GM10266 (cell line): ENCODE measurements around the gene MAN2A2.

ENCODE experiments used
- DNase-seq: peaks from one replicate; pipeline ENCODE4 v3.0.0; 2012; ENCODE audit errors: extremely low spot score
- TF ChIP-seq, protein P1 (sequence below): IDR thresholded peaks from 2 replicates; pipeline ENCODE4 v1.5.1; 2012; ENCODE audit warnings: mild to moderate bottlenecking, low read depth; ENCODE audit not compliant: control insufficient read depth, insufficient read depth; ENCODE audit errors: missing control alignments

Gene MAN2A2

GRCh38 chr15:90902840-90903732 lies at the start of gene MAN2A2:
Gene MAN2A2 (plus strand): TSS chr15:90903302. CDS start chr15:90904208, 906 bp downstream.
- TF ChIP-seq, protein P1, sequence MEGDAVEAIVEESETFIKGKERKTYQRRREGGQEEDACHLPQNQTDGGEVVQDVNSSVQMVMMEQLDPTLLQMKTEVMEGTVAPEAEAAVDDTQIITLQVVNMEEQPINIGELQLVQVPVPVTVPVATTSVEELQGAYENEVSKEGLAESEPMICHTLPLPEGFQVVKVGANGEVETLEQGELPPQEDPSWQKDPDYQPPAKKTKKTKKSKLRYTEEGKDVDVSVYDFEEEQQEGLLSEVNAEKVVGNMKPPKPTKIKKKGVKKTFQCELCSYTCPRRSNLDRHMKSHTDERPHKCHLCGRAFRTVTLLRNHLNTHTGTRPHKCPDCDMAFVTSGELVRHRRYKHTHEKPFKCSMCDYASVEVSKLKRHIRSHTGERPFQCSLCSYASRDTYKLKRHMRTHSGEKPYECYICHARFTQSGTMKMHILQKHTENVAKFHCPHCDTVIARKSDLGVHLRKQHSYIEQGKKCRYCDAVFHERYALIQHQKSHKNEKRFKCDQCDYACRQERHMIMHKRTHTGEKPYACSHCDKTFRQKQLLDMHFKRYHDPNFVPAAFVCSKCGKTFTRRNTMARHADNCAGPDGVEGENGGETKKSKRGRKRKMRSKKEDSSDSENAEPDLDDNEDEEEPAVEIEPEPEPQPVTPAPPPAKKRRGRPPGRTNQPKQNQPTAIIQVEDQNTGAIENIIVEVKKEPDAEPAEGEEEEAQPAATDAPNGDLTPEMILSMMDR, result no peak
- peak; percentile 90 for DNase-seq

DNA sequence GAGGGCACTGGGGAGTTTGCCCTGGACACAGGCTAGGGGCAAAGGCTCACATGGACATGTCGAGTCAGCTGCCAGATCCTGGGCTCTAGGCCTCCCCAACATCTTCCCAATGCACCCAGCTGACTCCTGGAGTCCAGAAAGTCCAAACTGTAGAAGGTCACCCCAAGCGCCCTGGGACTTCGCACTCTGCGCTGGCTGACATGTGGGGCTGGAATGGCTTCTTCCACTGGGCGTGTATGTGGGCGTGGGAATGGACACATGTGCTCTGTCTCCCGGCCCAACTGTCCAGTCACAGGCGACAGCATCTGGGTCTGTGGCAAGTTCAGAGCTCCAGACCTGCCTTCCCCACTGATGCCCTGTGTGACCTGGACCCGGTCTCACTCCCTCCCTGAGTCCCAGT lies 48.0 kb upstream of the MAN2A2 start:
- no peak for DNase-seq
- TF ChIP-seq, protein P1, result no peak

- DNase-seq, result no peak
- TF ChIP-seq, protein P1, result no peak
Measured at GRCh38 chr15:90857337-90857736, 45.8 kb upstream of the MAN2A2 start.

DNA sequence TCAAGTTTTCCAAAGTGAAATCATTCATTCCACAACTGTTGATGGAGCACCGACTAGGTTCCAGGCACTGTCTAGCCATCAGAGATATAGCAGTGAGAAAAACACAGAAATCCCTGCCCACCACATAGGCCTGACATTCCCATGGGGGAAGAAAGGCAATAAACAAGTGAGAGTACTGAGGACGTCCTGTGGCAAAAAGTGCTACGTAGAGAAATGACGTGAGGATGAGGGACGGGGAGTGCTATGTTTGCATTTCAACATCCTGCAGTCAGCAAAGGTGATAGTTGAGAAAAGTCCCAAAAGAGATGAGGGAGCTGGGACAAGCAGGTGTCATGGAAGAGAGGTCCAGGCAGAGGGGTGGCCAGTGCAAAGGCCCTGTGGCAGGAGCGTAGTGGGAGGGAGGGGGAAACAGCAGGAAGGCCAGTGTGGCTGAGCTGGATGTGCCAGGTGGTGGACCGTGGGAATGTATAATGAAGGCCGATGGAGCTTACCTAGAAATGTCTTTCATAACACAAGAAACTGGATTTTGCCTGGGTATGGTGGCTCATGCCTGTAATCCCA lies 45.1 kb upstream of the MAN2A2 start:
- no peak for DNase-seq
- TF ChIP-seq, protein P1, result no peak

DNA sequence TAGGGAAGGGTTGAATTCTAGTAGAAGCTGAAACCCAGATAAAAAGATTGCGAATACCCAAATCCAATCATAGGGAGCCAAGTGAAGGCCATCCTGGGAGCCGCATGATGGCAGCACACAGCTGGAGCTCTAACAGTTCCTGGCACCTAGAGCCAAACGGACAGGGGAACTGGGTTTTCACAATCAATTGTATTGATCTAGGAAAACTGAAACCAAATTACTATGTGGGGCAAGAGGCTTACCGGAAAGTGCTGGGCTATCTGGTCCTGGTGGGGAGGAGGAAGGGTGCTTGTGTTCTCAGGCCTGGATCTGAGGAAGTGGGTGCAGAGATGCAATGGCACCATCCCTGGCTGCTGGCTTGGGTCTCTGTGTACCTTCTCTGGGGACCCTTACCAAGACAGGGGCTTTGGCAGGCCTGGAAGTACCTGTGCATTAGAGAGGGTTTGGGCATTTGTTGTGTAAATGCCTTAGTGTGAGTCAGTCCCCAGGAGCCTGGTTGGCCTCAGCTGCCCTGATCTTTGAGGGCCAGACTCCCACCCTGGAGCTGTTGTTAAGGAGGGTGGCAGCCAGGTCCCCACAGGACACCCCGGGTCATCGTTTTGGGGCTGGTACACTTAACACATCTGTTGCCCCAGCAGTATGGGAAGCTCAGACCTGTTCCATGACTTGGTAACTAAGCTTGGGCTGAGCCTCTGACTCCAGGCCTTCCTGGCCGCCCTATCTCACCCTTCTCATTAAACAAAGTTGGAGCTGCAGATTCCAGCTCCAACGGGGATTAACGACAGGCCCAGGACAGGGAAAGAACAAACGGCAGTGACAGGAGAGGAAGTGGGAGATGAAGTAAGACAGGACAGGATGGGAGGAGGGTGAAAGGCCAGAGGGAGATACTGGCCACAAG lies 43.6 kb upstream of the MAN2A2 start:
- no peak for DNase-seq
- TF ChIP-seq, protein P1, result no peak

- TF ChIP-seq, protein P1, result no peak
- no peak for DNase-seq
Measured at GRCh38 chr15:90860450-90860849, 42.7 kb upstream of the MAN2A2 start.
